ENCODE data around the gene MLXIP. TPM values are rescaled to one million over a fixed set of nuclear protein-coding genes. Genes with fewer than 3 reads are reported as not detected.
"Not testable (repeated sequence)": the region's sequence is repeated elsewhere in the genome, so short reads cannot be mapped to it uniquely, and the experiment has no call there.

The MLXIP gene
- total RNA-seq, 1 donor from 2014 or later: 34.2 TPM

DNA sequence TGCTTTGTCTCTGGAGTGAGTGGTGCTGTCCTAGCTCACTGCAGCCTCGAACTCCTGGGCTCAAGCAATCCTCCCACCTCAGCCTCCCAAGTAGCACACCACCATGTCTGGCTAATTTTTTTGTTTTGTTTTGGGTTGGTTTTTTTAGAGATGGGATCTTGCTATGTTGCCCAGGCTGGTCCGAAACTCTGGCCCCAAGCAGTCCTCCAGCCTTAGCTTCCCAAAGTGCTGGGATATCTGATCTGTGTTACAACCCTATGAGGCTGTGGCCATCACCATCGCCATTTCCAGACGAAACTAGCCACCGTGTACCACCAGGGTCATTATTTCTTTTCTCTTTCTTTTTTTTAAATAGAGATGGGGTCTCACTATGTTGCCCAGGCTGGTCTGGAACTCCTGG lies 92.8 kb downstream of the MLXIP start:
- Histone ChIP-seq H3K4me3 (ENCODE audit: low read depth, low read length) (no peak overlapping the region), H3K36me3 (ENCODE audit: control insufficient read depth, insufficient read depth, low read length) (no peaks in the 10 kb centered on the region), H3K27me3 (ENCODE audit: control insufficient read depth, insufficient read depth, low read length) (peaks cover 3% of the 10 kb centered on the region)
- no peak for DNase-seq (ENCODE audit: low read depth)
- TF ChIP-seq, protein P1, sequence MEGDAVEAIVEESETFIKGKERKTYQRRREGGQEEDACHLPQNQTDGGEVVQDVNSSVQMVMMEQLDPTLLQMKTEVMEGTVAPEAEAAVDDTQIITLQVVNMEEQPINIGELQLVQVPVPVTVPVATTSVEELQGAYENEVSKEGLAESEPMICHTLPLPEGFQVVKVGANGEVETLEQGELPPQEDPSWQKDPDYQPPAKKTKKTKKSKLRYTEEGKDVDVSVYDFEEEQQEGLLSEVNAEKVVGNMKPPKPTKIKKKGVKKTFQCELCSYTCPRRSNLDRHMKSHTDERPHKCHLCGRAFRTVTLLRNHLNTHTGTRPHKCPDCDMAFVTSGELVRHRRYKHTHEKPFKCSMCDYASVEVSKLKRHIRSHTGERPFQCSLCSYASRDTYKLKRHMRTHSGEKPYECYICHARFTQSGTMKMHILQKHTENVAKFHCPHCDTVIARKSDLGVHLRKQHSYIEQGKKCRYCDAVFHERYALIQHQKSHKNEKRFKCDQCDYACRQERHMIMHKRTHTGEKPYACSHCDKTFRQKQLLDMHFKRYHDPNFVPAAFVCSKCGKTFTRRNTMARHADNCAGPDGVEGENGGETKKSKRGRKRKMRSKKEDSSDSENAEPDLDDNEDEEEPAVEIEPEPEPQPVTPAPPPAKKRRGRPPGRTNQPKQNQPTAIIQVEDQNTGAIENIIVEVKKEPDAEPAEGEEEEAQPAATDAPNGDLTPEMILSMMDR (IDR thresholded peaks at IDR 0.05; ENCODE audit: insufficient read depth, low read length, poor library complexity, severe bottlenecking): no peak

DNA sequence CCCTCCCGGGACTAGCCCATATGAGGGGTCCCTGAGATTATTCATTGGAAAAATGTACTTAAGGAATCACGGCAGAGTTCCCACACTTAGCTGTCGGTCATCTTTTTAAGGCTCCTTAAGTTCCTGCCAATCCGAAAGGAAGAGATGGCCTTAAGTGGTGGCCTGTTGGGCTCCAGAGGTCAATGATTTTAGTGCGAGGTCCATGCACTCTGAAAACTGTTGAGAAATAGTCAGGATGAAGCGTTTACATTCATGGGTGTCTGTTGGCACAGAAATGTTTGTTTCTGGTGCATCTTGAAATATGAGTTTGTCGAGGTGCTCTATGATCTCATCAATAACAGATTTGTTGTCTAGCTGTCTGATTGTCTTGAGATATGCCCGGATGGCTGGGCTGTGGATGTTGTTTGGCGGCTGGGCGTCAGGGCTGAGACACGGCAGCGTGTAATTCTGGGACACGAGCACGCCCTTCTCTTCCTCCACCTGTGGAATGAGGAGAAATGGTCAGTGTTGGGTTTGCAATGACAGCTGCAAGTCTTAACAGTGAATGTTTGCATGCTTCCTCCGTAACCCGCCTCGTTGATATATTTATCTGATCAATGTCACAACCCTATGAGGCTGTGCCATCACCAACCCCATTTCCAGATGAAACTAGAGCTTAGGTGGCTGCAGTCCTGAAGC lies 93.8 kb downstream of the MLXIP start:
- no peak overlapping the region for H3K4me3 ChIP-seq (ENCODE audit: low read depth, low read length)
- no peaks in the 10 kb centered on the region for H3K36me3 ChIP-seq (ENCODE audit: control insufficient read depth, insufficient read depth, low read length)
- peaks cover 3% of the 10 kb centered on the region for H3K27me3 ChIP-seq (ENCODE audit: control insufficient read depth, insufficient read depth, low read length)
- no peak for DNase-seq (ENCODE audit: low read depth)
- TF ChIP-seq, protein P1 (IDR thresholded peaks at IDR 0.05; ENCODE audit: insufficient read depth, low read length, poor library complexity, severe bottlenecking): no peak

DNA sequence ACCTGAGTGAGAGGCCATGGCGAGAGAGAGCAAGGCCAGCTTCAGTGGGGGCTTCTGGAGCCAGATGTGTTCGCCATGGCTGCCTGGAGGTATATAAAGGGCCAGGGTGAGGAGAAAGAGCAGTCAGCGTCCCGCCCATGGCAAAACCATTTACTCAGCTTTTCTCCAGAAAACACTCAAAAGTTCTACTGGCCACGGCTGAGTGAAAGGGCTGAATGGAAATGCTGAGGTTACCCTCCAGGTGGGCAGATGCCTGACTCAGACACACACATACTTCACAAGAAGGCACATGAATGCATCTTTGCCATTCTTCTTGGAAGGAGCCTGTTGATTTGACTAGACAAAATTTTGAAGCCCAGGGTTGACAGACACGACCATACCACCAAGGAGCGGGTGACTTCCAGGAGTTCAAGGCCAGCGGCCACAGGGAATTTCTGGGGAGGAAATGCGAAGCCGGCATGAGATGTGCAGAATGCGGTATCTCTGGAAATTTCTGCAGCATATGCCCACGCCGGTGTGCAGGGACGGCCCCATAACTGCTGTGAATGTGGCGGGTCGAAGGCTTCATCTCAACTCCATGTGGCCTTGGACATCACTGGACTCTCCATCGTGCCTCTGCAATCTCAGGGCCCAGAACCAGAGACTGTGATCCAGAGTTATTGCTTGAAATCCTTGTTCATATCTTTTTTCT lies 95.7 kb downstream of the MLXIP start, which contains the start of gene IL31:
Gene IL31, minus strand, starts transcription at position 67 of the 691 bp plus-strand sequence. Its CDS starts 49 bp downstream, at position 18.
- Histone ChIP-seq H3K27me3 (ENCODE audit: control insufficient read depth, insufficient read depth, low read length) (peaks cover 3% of the 10 kb centered on the region), H3K4me3 (ENCODE audit: low read depth, low read length) (no peak within 1 kb of the TSS), H3K36me3 (ENCODE audit: control insufficient read depth, insufficient read depth, low read length) (no peaks in the 10 kb centered on the region)
- TF ChIP-seq, protein P1 (IDR thresholded peaks at IDR 0.05; ENCODE audit: insufficient read depth, low read length, poor library complexity, severe bottlenecking): no peak
- DNase-seq (ENCODE audit: low read depth): no peak

- not testable (repeated sequence) for H3K27me3 ChIP-seq (ENCODE audit: control insufficient read depth, insufficient read depth, low read length); H3K4me3 ChIP-seq (ENCODE audit: low read depth, low read length); H3K36me3 ChIP-seq (ENCODE audit: control insufficient read depth, insufficient read depth, low read length); DNase-seq (ENCODE audit: low read depth)
Observed at GRCh38 chr12:122176473-122176872, 97.9 kb downstream of the MLXIP start.

- Histone ChIP-seq H3K36me3 (ENCODE audit: control insufficient read depth, insufficient read depth, low read length) (no peaks in the 10 kb centered on the region), H3K4me3 (ENCODE audit: low read depth, low read length) (peak within 1 kb of the TSS; percentile 43), H3K27me3 (ENCODE audit: control insufficient read depth, insufficient read depth, low read length) (no peaks in the 10 kb centered on the region)
- no peak for DNase-seq (ENCODE audit: low read depth)
- TF ChIP-seq, protein P1 (IDR thresholded peaks at IDR 0.05; ENCODE audit: insufficient read depth, low read length, poor library complexity, severe bottlenecking): no peak
Observed at GRCh38 chr12:122182887-122183587, 104.5 kb downstream of the MLXIP start, which contains the start of gene LRRC43. TSS of gene LRRC43 (plus strand) at chr12:122183123. CDS start at chr12:122183145, 22 bp downstream.

DNA sequence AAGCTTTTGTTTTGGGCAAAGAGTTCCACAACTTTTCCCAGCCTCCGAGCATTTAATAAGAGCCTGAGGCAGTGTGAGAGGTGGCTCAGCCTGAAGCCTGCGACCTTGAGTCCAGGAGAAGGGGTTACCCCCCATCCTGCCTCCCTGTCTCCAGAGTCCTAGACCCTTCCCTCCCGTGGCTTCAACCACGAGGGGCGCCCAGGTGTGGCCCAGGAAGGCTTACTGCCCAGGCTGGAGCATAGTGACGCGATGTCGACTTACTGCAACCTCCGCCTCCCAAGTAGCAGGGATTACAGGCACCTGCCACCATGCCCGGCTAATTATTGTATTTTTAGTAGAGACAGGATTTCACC lies 105.0 kb downstream of the MLXIP start:
- H3K27me3 ChIP-seq (ENCODE audit: control insufficient read depth, insufficient read depth, low read length): no peaks in the 10 kb centered on the region
- H3K36me3 ChIP-seq (ENCODE audit: control insufficient read depth, insufficient read depth, low read length): no peaks in the 10 kb centered on the region
- H3K4me3 ChIP-seq (ENCODE audit: low read depth, low read length): no peak overlapping the region
- TF ChIP-seq, protein P1 (IDR thresholded peaks at IDR 0.05; ENCODE audit: insufficient read depth, low read length, poor library complexity, severe bottlenecking): no peak
- DNase-seq (ENCODE audit: low read depth): no peak

All from kidney epithelial cell (primary cell).